HG02943 (cell line): ENCODE measurements around the gene ATP6V0E2.
"Not testable (repeated sequence)": the region's sequence is repeated elsewhere in the genome, so short reads cannot be mapped to it uniquely, and the experiment has no call there.

Source experiments
- ATAC-seq: cut with Tn5 transposase; IDR thresholded peaks from one replicate; pipeline ENCODE4 v1.9.1; 2021; ENCODE audit warnings: mild to moderate bottlenecking, low read depth, moderate library complexity; ENCODE audit not compliant: unreplicated experiment

Gene ATP6V0E2

DNA sequence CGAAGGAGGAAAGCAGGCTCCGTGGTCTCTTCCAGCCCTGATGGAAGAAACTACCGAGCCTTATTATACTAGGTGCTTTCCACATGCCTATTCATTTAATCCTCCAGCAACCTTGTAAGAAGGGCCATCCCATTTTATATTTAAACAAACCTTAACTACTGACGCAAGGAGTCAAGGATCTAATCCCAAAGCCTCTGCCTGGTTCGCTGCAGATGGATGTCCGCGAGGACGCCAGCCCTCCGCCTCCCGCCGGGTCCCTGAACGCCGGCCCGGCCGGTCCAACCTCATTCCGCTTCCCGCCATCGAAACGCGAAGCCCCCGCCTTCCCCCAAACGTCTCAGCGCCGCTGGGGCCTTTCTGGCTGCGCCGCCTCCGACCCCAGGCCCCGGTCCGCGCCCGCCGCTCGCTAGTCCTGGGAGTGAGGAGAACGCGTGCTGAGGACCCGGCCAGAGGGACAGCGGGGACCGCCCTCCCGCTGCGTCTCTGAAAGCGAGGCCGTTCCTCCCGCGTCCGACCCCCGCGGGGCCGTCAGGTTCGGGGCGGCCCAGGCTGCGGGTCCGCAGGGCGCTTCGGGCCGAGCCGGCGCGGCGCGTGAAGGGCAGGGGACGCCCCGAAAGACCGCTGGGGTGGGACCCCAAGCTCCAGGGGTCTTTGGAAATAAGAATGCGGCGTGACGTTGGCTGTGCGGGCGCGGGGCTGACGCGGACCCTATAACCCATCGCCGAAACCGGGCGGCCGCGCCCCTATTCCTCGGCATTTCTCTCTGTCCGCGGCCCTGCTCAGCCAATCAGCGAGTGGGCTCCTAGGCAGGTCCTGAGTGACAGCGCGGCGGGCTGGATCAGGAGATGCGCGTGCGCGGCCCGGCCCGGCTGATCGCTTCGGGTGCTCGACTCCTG lies at the start of gene ATP6V0E2:
Gene ATP6V0E2, plus strand, starts transcription at position 896 of the 896 bp plus-strand sequence. CDS start 97 bp downstream, outside the sequence.
- peak; percentile 91 for ATAC-seq

DNA sequence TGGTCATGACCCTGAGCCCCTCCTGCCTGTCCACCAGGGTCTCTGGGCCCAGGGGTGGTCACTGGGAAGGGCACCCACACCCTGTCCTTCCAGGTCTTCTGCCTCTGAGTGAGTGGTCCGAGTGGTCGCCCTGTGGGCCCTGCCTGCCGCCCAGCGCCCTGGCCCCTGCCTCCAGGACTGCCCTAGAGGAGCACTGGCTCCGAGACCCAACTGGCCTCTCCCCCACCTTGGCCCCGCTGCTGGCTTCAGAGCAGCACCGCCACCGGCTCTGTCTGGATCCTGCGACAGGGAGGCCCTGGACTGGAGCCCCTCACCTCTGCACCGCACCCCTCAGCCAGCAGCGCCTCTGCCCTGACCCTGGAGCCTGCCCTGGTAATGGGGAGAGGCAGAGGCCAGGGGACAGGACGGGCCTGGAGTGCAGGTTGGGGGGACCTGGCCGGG lies 49.4 kb upstream of the ATP6V0E2 start:
- ATAC-seq, result no peak

DNA sequence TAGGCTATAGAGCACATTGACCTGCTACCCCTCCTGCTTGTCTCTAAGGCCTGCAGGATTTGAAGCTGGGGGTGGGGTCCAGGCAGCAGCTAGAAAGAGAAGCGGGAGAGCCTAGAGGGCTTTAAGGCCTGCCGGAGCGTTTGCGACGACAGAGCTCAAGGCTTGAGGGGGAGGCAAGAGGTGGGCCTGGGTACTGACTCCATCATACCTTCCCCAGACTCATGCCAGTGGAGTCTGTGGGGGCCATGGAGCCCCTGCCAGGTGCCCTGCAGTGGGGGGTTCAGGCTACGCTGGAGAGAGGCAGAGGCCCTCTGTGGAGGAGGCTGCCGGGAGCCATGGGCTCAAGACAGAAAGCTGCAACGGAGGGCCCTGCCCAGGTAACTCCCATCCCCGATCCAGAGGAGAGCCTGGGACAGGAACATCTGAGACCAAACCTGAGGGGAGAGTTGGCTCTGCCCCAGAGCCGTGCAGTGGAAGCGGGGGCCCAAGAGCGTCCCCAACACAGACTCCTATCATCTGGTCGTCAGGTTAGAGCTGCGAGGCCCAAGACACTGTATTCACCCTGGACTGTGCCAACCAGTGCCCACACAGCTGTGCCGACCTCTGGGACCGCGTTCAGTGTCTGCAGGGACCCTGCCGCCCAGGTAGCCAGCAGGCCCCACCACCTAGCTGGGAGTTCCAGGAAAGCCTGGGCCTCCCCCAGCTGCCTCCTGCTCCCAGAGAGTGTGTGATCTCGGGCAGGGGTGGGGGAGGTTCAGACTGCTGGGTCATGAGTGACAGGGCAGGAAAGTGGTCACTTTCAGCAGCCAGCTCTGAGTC lies 48.8 kb upstream of the ATP6V0E2 start:
- no peak for ATAC-seq

DNA sequence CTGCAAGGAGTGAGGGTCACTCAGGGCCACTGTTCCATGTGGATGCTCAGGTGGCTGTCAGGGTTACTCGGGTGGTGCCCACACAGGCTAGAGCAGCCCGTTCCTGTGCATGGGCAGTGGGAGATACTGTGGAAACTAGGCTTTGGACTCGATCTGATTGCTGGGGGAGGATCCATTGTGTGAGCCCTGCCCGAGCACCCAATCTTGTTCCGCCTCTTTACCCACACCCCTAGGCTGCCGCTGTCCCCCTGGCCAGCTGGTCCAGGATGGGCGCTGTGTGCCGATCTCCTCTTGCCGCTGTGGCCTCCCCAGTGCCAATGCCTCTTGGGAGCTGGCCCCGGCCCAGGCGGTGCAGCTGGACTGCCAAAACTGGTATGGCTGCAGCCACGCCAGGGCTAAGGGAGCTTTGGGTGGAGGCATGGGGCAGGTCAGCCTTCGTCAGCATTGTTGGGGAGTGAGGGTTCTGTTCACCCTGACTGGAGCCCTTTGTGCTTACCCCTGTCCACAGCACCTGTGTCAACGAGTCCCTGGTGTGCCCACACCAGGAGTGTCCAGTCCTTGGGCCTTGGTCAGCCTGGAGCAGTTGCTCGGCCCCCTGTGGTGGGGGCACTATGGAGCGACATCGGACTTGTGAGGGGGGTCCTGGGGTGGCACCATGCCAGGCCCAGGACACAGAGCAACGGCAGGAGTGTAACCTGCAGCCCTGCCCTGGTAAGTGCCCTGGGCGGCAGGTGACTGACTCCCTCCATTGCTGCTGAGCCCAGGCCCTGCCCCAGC lies 48.0 kb upstream of the ATP6V0E2 start:
- no peak for ATAC-seq

DNA sequence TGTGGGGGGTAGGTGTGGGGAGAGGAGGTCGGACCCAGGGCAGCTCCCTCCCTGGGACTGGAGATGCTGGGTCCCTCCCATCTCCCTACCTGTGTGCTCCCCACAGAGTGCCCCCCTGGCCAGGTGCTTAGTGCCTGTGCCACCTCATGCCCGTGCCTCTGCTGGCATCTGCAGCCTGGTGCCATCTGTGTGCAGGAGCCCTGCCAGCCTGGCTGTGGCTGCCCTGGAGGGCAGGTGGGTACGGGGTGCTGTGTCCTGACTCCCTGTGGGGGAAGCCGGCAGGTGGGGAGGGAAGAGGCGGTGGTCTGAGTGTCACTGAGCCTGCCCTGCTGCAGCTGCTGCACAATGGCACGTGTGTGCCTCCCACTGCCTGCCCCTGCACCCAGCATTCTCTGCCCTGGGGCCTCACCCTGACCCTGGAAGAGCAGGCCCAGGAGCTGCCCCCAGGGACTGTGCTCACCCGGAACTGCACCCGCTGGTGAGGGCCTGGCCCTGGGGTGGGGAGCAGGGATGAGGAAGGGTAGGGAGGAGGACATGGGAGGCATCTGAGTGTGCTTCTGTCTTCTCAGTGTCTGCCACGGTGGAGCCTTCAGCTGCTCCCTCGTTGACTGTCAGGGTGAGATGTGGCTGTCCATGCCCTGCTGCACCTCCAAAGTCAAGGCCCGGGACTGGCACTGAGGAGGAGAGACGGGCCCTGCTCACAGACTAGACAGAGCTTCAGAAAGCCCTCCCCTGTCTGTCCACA lies 47.3 kb upstream of the ATP6V0E2 start:
- no peak for ATAC-seq

DNA sequence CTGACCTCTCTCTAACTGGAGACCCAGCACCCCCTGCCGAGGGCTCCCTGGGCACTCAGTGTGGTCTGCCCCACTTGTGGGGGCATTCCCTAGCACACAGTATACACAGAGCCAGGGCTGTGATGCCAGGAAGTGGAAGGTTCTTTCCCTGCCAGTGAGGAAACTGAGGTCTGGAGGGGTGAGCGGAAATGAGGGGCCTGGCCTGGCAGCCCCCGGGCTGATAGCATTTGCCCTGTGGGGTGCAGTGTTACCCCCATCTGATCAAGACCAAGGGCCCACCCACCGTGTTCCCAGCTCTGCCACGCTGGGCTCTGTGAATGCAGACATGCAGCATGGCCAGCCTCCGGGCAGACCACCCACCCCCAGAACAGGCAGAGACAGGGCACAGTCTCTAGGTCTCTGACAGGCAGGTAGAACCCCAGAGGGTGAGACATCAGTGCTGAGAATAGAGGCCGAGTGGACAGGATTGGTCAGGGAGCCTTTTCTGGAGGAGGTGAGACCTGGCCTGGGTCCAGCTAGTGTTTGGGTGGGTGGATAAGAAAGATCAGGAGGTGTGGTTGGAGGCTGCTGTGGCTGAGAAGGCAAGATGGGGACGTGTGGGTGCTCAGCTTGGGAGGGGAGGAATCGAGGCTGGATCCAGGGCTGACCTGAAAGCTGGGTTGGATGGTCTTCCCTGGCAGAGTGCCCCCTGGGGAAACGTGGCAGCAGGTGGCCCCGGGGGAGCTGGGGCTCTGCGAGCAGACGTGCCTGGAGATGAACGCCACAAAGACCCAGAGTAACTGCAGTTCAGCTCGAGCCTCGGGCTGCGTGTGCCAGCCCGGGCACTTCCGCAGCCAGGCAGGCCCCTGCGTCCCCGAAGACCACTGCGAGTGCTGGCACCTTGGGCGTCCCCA lies 46.4 kb upstream of the ATP6V0E2 start:
- ATAC-seq, result no peak

DNA sequence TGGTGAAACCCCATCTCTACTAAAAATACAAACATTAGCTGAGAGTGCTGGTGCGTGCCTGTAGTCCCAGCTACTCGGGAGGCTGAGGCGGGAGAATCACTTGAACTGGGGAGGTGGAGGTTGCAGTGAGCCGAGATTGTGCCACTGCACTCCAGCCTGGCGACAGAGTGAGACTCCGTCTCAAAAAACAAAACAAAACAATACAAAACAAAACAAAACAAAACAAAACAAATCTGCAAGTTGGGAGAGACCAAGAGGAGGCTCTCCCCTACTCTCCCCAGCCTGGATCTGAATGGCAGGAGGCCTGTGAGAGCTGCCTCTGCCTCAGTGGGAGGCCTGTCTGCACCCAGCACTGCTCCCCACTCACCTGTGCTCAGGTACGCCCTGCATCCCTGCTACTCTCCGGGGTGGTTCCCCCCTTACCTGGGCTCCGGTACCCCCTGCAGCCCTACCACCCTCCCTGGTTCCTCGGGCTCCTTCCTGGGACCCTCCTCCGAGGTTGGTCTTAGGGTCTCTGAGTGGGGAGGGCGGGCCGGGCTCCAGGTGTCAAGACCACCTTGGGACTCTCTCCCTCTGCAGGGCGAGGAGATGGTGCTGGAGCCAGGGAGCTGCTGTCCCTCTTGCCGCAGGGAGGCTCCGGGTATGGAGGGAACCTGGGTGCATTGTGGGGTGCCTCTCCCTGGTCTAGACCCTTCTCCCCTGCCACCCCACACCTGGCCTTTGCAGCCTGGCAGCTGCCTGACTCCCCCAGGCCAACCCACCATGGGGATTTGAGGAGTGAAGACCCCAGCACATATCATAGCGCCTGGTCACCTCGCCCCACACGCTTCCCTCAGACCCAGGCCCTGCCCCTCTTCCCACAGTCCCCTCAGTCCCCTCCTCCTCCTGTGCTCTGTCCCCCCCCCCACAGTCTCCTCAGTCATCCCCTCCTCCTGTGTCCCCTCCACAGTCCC lies 45.1 kb upstream of the ATP6V0E2 start:
- ATAC-seq, result no peak

DNA sequence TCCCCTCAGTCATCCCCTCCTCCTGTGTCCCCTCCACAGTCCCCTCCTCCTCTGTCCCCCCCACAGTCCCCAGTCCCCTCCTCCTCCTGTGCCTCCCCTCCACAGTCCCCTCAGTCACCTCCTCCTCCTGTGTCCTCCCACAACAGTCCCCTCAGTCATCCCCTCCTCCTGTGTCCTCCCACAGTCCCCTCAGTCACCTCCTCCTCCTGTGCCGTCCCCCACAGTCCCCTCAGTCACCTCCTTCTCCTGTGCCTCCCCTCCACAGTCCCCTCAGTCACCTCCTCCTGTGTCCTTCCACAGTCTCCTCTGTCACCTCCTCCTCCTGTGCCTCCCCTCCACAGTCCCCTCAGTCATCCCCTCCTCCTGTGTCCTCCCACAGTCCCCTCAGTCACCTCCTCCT lies 43.2 kb upstream of the ATP6V0E2 start:
- ATAC-seq, result not testable (repeated sequence)

DNA sequence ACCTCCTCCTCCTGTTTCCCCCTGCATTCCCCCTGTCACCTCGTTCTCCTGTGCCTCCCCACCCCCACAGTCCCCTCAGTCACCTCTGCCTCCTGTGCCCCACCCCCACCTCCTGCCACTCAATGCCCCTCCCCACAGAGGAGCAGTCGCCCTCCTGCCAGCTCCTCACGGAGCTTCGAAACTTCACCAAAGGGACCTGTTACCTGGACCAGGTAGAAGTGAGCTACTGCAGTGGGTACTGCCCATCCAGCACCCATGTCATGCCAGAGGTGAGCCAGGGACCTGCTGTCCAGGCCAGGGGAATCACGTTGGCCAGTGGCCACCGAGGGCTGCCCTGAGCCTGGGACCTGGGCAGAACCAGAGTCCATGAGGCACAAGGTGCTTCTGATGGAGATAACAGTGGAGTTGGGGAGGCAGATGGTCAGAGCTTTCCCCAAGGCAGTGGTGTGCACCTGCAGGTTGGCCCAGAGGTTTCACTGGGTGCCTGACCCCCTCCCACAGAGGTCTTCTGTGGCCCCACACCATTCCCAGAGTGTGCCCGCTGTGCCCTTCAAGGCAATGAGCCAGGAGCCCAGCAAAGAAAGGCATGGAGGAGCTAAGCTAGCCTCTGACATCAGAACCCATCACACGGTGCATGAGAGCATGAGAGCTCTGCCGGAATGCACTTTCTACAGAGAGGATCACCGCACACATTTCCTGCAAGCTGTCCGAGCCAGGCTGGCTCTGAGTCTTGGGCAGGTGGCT lies 42.6 kb upstream of the ATP6V0E2 start:
- no peak for ATAC-seq

DNA sequence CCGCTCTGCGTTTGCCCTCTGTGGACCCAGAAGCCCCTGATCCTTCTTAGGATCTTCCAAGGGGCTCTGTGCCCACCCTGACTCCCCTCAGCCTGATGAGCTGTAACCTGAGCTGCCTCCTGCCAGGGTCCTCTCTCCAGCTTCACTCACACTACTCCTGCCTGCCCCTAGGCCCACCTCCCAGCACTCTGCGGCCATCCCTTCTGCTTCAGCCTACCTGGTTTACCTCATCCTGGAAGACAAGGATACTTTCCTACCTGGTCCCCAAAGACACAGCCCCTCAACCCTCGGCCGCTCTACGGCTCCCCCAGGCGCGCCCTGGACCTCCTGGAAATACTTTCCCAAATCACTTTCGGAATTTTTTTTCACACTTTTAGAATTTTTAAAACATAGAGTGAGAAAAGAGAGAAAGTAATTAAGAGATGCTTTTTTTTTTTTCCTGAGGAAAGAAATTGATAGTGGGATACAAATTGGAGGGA lies 42.0 kb upstream of the ATP6V0E2 start:
- no peak for ATAC-seq

DNA sequence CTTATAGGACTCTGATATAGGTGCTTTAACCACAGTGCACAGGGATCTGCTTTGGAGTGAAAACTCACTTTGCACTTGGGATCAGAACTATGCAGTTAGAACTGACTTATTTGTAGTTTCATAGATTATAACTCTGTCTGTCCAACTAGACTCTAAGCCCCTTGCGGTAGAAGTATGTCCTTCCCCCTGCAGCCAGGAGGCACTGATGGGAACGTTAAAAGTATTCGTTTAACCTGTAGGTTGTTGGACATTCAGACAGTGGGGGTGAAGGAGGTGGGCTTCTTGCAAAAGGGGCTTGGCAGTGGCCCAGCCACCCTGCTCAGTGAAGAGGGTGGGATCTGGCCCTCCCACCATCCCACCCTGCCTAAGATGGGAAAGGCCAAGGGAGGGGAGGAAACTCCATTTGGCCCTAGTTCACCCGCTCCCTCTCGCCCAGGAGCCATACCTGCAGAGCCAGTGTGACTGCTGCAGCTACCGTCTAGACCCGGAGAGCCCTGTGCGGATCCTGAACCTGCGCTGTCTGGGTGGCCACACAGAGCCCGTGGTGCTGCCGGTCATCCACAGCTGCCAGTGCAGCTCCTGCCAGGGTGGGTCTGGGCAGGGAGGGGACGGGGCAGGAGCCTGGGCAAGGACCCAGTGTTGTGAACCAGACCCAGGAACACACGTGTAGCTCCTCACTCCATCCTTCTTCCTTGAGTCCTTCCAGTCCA lies 41.3 kb upstream of the ATP6V0E2 start:
- no peak for ATAC-seq

DNA sequence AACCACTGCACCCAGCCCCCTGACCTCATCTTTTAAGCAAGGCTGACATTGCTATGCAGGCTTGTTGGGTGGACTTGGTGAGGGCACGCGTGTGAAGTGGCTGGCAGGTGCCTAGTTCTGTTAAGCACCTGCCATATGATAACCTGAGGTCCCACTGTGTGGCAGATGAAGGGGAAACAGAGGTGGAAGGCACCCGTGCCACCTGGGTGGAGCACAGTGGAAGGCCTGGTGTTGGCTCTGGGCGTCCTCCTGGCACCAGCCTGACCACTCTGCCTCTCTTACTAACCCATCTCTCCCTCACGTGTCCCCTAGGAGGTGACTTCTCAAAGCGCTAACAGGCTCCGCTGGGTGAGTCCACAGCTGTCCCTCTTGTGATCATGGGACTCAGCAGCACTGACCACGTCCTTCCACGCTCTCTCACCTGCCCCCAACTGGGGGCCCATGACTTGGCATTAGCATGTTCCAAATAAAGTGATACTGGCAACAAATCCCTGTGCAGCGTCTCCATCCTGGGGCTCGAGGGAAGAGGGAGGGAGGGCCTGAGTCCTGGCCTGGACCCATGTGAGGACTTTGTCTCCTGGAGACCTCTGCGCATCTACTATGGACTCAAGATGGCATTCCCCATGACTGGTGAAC lies 40.2 kb upstream of the ATP6V0E2 start:
- ATAC-seq, result no peak

DNA sequence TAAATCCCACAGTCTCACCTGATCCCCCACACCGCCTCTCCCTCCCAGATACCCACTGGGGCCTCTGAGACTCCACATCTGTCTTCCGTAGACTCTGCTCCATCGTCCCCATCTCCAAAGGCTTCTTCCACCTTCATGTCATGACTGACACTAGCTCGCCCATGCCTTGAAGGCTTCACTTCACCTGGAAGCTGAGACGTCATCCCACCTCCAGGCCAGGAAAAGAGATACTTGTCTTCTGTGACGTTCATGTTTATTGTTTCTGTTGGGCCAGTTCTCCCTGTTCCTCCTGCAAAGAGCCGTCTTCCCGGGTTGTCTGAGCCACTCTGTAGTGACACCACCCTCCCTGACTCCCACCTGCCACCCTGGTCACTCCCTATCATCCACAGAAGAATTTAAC lies 39.2 kb upstream of the ATP6V0E2 start:
- ATAC-seq, result no peak

DNA sequence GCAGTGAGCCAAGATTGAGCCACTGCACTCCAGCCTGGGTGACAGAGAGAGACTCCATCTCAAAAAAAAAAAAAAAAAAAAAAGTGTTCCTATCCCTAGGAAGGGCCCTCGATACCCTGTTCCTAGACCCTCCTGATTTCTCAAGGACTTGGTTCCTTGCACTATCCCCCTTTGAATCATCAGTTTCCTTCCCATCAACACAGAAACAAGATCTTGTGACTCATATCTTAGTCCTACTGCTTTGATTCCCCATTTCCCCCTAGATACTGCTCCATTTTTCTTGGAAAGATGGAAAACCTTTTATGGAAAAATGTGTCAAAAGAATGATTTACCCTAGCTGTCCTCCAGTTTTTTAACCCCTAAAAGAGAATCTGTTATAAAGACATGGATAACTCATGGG lies 37.3 kb upstream of the ATP6V0E2 start:
- no peak for ATAC-seq

DNA sequence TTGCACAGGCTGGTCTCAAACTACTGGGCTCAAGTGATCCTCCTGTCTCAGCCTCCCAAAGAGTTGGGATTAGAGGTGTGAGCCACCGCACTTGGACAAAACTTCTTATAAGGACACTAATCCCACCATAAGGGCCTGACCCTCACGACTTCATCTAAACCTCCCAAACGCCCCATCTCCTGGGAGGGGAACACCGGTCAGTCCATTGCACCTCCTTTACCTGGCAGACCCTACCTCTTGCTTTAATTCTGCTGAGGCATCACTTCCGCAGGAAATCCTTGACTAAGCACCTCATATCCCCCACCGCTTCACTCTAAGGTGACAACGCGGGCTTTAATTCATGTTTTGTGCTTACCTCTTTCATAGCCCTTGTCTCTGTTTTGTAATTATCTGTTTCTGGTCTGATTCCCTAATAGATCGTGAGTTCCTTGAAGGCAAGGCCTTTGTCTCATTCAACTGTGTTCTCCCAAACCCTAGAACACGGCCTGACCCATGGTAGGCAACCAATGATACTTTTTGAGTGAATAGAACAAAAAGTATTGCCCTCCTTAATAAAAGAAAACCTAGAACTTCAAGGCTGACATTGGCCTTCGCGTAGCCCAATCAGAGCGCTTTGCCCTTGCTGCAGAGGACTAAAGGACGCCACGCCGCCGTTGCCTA lies 36.1 kb upstream of the ATP6V0E2 start:
- no peak for ATAC-seq
